Measurements from ENCODE around the gene EXOC2.

Gene EXOC2

DNA sequence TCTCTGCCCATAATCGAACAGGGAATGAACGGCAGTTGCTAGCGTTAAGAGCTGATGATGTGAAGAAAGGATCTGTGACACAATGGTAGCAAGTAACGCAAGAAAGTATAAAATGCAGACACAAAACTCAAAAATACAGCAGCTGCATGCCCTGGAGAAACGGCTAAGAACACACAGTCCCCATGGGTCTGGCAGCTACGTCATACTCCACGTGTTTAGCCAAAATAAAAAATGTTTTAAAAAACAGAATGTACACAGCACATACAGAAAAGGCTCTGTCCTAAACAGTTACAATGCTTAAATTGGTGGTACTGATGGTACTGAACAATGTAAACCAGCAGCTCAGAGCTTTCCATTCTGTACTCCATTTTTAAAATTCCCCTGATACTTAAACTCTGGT, 70.5 kb downstream of the EXOC2 start:
- H3F3A ChIP-seq (ENCODE audit: insufficient read depth, low read length) = no peaks in the 10 kb centered on the region
- no peak overlapping the region for H3K4me2 ChIP-seq (ENCODE audit: low read length)
- H3K4me3 ChIP-seq (ENCODE audit: low read depth, low read length, poor library complexity, severe bottlenecking) = no peak overlapping the region
- H3K27ac ChIP-seq (ENCODE audit: low read depth, low read length, poor library complexity, severe bottlenecking) = no peak overlapping the region
- TF ChIP-seq CTCF (IDR thresholded peaks at IDR 0.05; ENCODE audit: low read length) (no peak), EZH2 (IDR thresholded peaks at IDR 0.05; ENCODE audit: borderline replicate concordance, low read length) (no peak)
- no peaks in the 10 kb centered on the region for H3K9me2 ChIP-seq (ENCODE audit: low read depth, low read length)
- no peak overlapping the region for H3K9ac ChIP-seq (ENCODE audit: low read length)
- H4K20me1 ChIP-seq (ENCODE audit: insufficient read depth, low read length) = no peaks in the 10 kb centered on the region
- H3K4me1 ChIP-seq (ENCODE audit: insufficient read depth, low read length, severe bottlenecking) = peaks cover 5% of the 10 kb centered on the region
- H2AFZ ChIP-seq (ENCODE audit: low read length) = no peak overlapping the region
- H3K9me3 ChIP-seq (ENCODE audit: low read length) = no peaks in the 10 kb centered on the region
- no peaks in the 10 kb centered on the region for H3K27me3 ChIP-seq (ENCODE audit: insufficient read depth, low read length)
- H3K36me3 ChIP-seq (ENCODE audit: insufficient read depth, low read length) = peaks cover 1% of the 10 kb centered on the region; the same call in 1 of the 2 replicates
- H3K79me2 ChIP-seq (ENCODE audit: insufficient read depth, low read length) = no peaks in the 10 kb centered on the region

GRCh38 chr6:621931-622330, 71.0 kb downstream of the EXOC2 start:
- Histone ChIP-seq H3K4me2 (ENCODE audit: low read length) (no peak overlapping the region), H3K27ac (ENCODE audit: low read depth, low read length, poor library complexity, severe bottlenecking) (no peak overlapping the region), H3K27me3 (ENCODE audit: insufficient read depth, low read length) (no peaks in the 10 kb centered on the region), H3K9ac (ENCODE audit: low read length) (no peak overlapping the region), H3K4me3 (ENCODE audit: low read depth, low read length, poor library complexity, severe bottlenecking) (no peak overlapping the region), H3K36me3 (ENCODE audit: insufficient read depth, low read length) (peaks cover 6% of the 10 kb centered on the region; the same call in 1 of the 2 replicates), H3K79me2 (ENCODE audit: insufficient read depth, low read length) (no peaks in the 10 kb centered on the region), H3K4me1 (ENCODE audit: insufficient read depth, low read length, severe bottlenecking) (peaks cover 5% of the 10 kb centered on the region), H4K20me1 (ENCODE audit: insufficient read depth, low read length) (no peaks in the 10 kb centered on the region), H3K9me2 (ENCODE audit: low read depth, low read length) (no peaks in the 10 kb centered on the region), H3K9me3 (ENCODE audit: low read length) (no peaks in the 10 kb centered on the region), H3F3A (ENCODE audit: insufficient read depth, low read length) (no peaks in the 10 kb centered on the region), H2AFZ (ENCODE audit: low read length) (no peak overlapping the region)
- TF ChIP-seq EZH2 (IDR thresholded peaks at IDR 0.05; ENCODE audit: borderline replicate concordance, low read length) = no peak
- TF ChIP-seq CTCF (IDR thresholded peaks at IDR 0.05; ENCODE audit: low read length) = no peak

DNA sequence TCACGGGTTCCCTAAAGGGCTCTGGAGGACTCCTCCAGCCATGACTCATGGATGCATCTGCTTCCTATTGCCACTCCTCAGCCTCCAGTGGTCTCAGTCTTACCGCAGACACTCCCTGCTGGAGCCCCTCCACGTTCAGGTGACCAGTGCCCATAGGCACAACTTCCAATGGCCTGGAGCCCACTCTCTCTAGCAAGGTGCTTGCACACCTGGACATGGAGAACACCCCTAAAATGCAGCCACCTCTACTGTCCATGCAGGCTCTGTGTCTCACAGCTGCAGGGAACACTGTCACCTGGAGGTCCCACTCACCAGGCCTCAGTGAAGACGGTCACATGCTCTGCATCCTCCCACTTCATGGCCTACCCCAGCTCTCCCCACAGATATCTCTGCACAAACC, 72.0 kb downstream of the EXOC2 start:
- no peak overlapping the region for H2AFZ ChIP-seq (ENCODE audit: low read length)
- TF ChIP-seq CTCF (IDR thresholded peaks at IDR 0.05; ENCODE audit: low read length) = no peak
- no peak for TF ChIP-seq EZH2 (IDR thresholded peaks at IDR 0.05; ENCODE audit: borderline replicate concordance, low read length)
- no peaks in the 10 kb centered on the region for H3K27me3 ChIP-seq (ENCODE audit: insufficient read depth, low read length)
- H3K27ac ChIP-seq (ENCODE audit: low read depth, low read length, poor library complexity, severe bottlenecking) = no peak overlapping the region
- H3K4me3 ChIP-seq (ENCODE audit: low read depth, low read length, poor library complexity, severe bottlenecking) = no peak overlapping the region
- peaks cover 6% of the 10 kb centered on the region; the same call in 1 of the 2 replicates for H3K36me3 ChIP-seq (ENCODE audit: insufficient read depth, low read length)
- peaks cover 5% of the 10 kb centered on the region for H3K4me1 ChIP-seq (ENCODE audit: insufficient read depth, low read length, severe bottlenecking)
- H3K9me3 ChIP-seq (ENCODE audit: low read length) = no peaks in the 10 kb centered on the region
- H3F3A ChIP-seq (ENCODE audit: insufficient read depth, low read length) = no peaks in the 10 kb centered on the region
- H4K20me1 ChIP-seq (ENCODE audit: insufficient read depth, low read length) = no peaks in the 10 kb centered on the region
- no peaks in the 10 kb centered on the region for H3K9me2 ChIP-seq (ENCODE audit: low read depth, low read length)
- no peaks in the 10 kb centered on the region for H3K79me2 ChIP-seq (ENCODE audit: insufficient read depth, low read length)
- no peak overlapping the region for H3K9ac ChIP-seq (ENCODE audit: low read length)
- no peak overlapping the region for H3K4me2 ChIP-seq (ENCODE audit: low read length)

Data from OCI-LY1 (cell line).